Activated CD4-positive, alpha-beta T cell treated with anti-CD3 and anti-CD28 coated beads, Interleukin-2, amount 10 ng/mL, durations not matched to agents 24 days and 14 days (primary cell): ENCODE measurements around the gene SLC35D2. TPM values are rescaled to one million over a fixed set of nuclear protein-coding genes. Genes with fewer than 3 reads are reported as not detected.

Source experiments
- DNase-seq: peaks from one replicate; pipeline ENCODE4 v3.0.0; 2022
- H3K27ac Mint-ChIP-seq: one replicate; pipeline ENCODE4 v1.8.0; 2022; ENCODE audit warnings: mild to moderate bottlenecking, mixed read lengths
- H3K27me3 Mint-ChIP-seq: one replicate; pipeline ENCODE4 v1.8.0; 2022; ENCODE audit warnings: mixed read lengths
- H3K36me3 Mint-ChIP-seq: one replicate; pipeline ENCODE4 v1.8.0; 2022; ENCODE audit warnings: low read depth, mild to moderate bottlenecking, mixed read lengths
- H3K4me1 Mint-ChIP-seq: one replicate; pipeline ENCODE4 v1.8.0; 2021; ENCODE audit warnings: mixed read lengths
- H3K4me3 Mint-ChIP-seq: one replicate; pipeline ENCODE4 v1.8.0; 2022; ENCODE audit warnings: mild to moderate bottlenecking, moderate library complexity, mixed read lengths
- H3K9me3 Mint-ChIP-seq: one replicate; pipeline ENCODE4 v1.8.0; 2021; ENCODE audit warnings: mixed read lengths
- intact Hi-C: fragments of 100-400 bp; cut with micrococcal nuclease; formaldehyde crosslinking; loops from one replicate; pipeline ENCODE4 v1.15.1; 2023
- total RNA-seq: library from RNA; stranded (reverse); gene quantifications from 2 replicates; pipeline ENCODE4 v1.2.3, GENCODE V29; 2022

The SLC35D2 gene
- total RNA-seq, 1 donor from 2014 or later, result 5.2 TPM

GRCh38 chr9:96293498-96294158, 89.9 kb downstream of the SLC35D2 start:
- Mint-ChIP-seq H3K4me3 (no peak overlapping the region), H3K27ac (no peak overlapping the region), H3K4me1 (no peaks in the 10 kb centered on the region), H3K9me3 (peaks cover 3% of the 10 kb centered on the region), H3K27me3 (peaks cover 4% of the 10 kb centered on the region), H3K36me3 (no peaks in the 10 kb centered on the region)
- DNase-seq, result no peak
- intact Hi-C loops, result no loop called here

- DNase-seq, result no peak
- no peak overlapping the region for H3K4me3 Mint-ChIP-seq
- no peaks in the 10 kb centered on the region for H3K4me1 Mint-ChIP-seq
- peaks cover 4% of the 10 kb centered on the region for H3K27me3 Mint-ChIP-seq
- peaks cover 2% of the 10 kb centered on the region for H3K36me3 Mint-ChIP-seq
- H3K9me3 Mint-ChIP-seq, result peaks cover 5% of the 10 kb centered on the region
- intact Hi-C loops, result no loop called here
- H3K27ac Mint-ChIP-seq, result no peak overlapping the region
Measured at GRCh38 chr9:96289392-96289791, 94.1 kb downstream of the SLC35D2 start.

GRCh38 chr9:96281641-96282040, 101.9 kb downstream of the SLC35D2 start:
- intact Hi-C loops, result no loop called here
- peaks cover 5% of the 10 kb centered on the region for H3K9me3 Mint-ChIP-seq
- H3K36me3 Mint-ChIP-seq, result peaks cover 2% of the 10 kb centered on the region
- H3K27ac Mint-ChIP-seq, result no peak overlapping the region
- no peak for DNase-seq
- H3K4me1 Mint-ChIP-seq, result no peaks in the 10 kb centered on the region
- H3K27me3 Mint-ChIP-seq, result no peaks in the 10 kb centered on the region
- H3K4me3 Mint-ChIP-seq, result no peak overlapping the region

- no peaks in the 10 kb centered on the region for H3K4me1 Mint-ChIP-seq
- intact Hi-C loops, result no loop called here
- no peak overlapping the region for H3K27ac Mint-ChIP-seq
- DNase-seq, result no peak
- no peaks in the 10 kb centered on the region for H3K27me3 Mint-ChIP-seq
- H3K36me3 Mint-ChIP-seq, result no peaks in the 10 kb centered on the region
- peaks cover 6% of the 10 kb centered on the region for H3K9me3 Mint-ChIP-seq
- H3K4me3 Mint-ChIP-seq, result no peak overlapping the region
Measured at GRCh38 chr9:96279932-96280331, 103.6 kb downstream of the SLC35D2 start.

- no peaks in the 10 kb centered on the region for H3K4me1 Mint-ChIP-seq
- peaks cover 5% of the 10 kb centered on the region for H3K27me3 Mint-ChIP-seq
- peaks cover 16% of the 10 kb centered on the region for H3K9me3 Mint-ChIP-seq
- intact Hi-C loops, result no loop called here
- H3K36me3 Mint-ChIP-seq, result no peaks in the 10 kb centered on the region
- H3K27ac Mint-ChIP-seq, result no peak overlapping the region
- no peak overlapping the region for H3K4me3 Mint-ChIP-seq
- no peak for DNase-seq
Measured at GRCh38 chr9:96274939-96275338, 108.6 kb downstream of the SLC35D2 start.

Other genes with a start within 250 kb of the SLC35D2 start
- gene HSD17B3, start 81.5 kb downstream of the SLC35D2 start, total RNA-seq, result not detected in 2 replicates
- gene ZNF367, start 34.7 kb upstream of the SLC35D2 start, total RNA-seq, result 21.7 and 22.1 TPM in 2 replicates
- gene HABP4, start 66.5 kb upstream of the SLC35D2 start, total RNA-seq, result 8.8 and 9.1 TPM in 2 replicates
- gene CDC14B, start 236.1 kb upstream of the SLC35D2 start, total RNA-seq, result 1.0 and 1.1 TPM in 2 replicates